ENCODE data around the gene EXOC7. TPM values are rescaled to one million over a fixed set of nuclear protein-coding genes. Genes with fewer than 3 reads are reported as not detected.

EXOC7 gene
- total RNA-seq, 4 donors from 2014 or later: 34.7 to 118 (median 109) TPM

- H3K9me3 ChIP-seq: no peaks in the 10 kb centered on the region
- H3K27ac ChIP-seq: no peak overlapping the region
- no peaks in the 10 kb centered on the region for H3K36me3 ChIP-seq
- no peak for DNase-seq
- no peak for TF ChIP-seq POLR2A (IDR thresholded peaks at IDR 0.05)
- TF ChIP-seq CTCF (IDR thresholded peaks at IDR 0.05): no peak
- H3K27me3 ChIP-seq: no peaks in the 10 kb centered on the region
- no peak overlapping the region for H3K4me3 ChIP-seq
- H3K4me1 ChIP-seq: no peaks in the 10 kb centered on the region
- intact Hi-C loops (cut with DNase I; ENCODE audit: low total_unique reads): no loop called here
These were observed 47.4 kb upstream of the EXOC7 start for GRCh38 chr17:76150712-76151622.

GRCh38 chr17:76149214-76149613 is 45.6 kb upstream of the EXOC7 start:
- Histone ChIP-seq H3K36me3 (no peaks in the 10 kb centered on the region), H3K27me3 (no peaks in the 10 kb centered on the region), H3K27ac (no peak overlapping the region), H3K4me3 (no peak overlapping the region), H3K9me3 (no peaks in the 10 kb centered on the region), H3K4me1 (no peaks in the 10 kb centered on the region)
- intact Hi-C loops (cut with DNase I; ENCODE audit: low total_unique reads): no loop called here
- no peak for DNase-seq
- TF ChIP-seq CTCF (IDR thresholded peaks at IDR 0.05) (no peak), POLR2A (IDR thresholded peaks at IDR 0.05) (no peak)

GRCh38 chr17:76148015-76148326 is 44.4 kb upstream of the EXOC7 start:
- intact Hi-C loops (cut with DNase I; ENCODE audit: low total_unique reads): no loop called here
- no peak for DNase-seq

GRCh38 chr17:76147211-76148014 is 43.8 kb upstream of the EXOC7 start:
- no peak for DNase-seq

More at GRCh38 chr17:76148015-76148326, 44.4 kb upstream of the EXOC7 start:
- Histone ChIP-seq H3K4me3 (no peak overlapping the region), H3K27ac (no peak overlapping the region), H3K27me3 (no peaks in the 10 kb centered on the region), H3K36me3 (no peaks in the 10 kb centered on the region), H3K9me3 (no peaks in the 10 kb centered on the region), H3K4me1 (no peaks in the 10 kb centered on the region)
- TF ChIP-seq CTCF (IDR thresholded peaks at IDR 0.05) (no peak), POLR2A (IDR thresholded peaks at IDR 0.05) (no peak)

More at GRCh38 chr17:76147211-76148014, 43.8 kb upstream of the EXOC7 start:
- no peaks in the 10 kb centered on the region for H3K4me1 ChIP-seq
- H3K9me3 ChIP-seq: no peaks in the 10 kb centered on the region
- H3K27ac ChIP-seq: no peak overlapping the region
- TF ChIP-seq POLR2A (IDR thresholded peaks at IDR 0.05) (no peak), CTCF (IDR thresholded peaks at IDR 0.05) (peak; percentile 38 to 61 (median 56))
- H3K36me3 ChIP-seq: no peaks in the 10 kb centered on the region
- no peaks in the 10 kb centered on the region for H3K27me3 ChIP-seq
- intact Hi-C loops (cut with DNase I; ENCODE audit: low total_unique reads): no loop called here
- no peak overlapping the region for H3K4me3 ChIP-seq
